GM18499 (cell line): ENCODE measurements around the gene PDZD2.

Experiments used
- ATAC-seq: cut with Tn5 transposase; IDR thresholded peaks from one replicate; pipeline ENCODE4 v1.9.1; 2021; ENCODE audit warnings: moderate number of reproducible peaks; ENCODE audit not compliant: insufficient read depth, unreplicated experiment

The PDZD2 gene

GRCh38 chr5:31807789-31808540 lies 169.0 kb downstream of the PDZD2 start:
- ATAC-seq: no peak

- no peak for ATAC-seq
Measured at GRCh38 chr5:31809050-31809870, 170.3 kb downstream of the PDZD2 start.

- no peak for ATAC-seq
Measured at GRCh38 chr5:31811210-31811609, 172.3 kb downstream of the PDZD2 start.

GRCh38 chr5:31815376-31815775 lies 176.4 kb downstream of the PDZD2 start:
- no peak for ATAC-seq

GRCh38 chr5:31819926-31820516 lies 181.1 kb downstream of the PDZD2 start:
- ATAC-seq: no peak

- ATAC-seq: no peak
Measured at GRCh38 chr5:31823472-31823871, 184.5 kb downstream of the PDZD2 start.

GRCh38 chr5:31824869-31825517 lies 186.1 kb downstream of the PDZD2 start:
- no peak for ATAC-seq

- no peak for ATAC-seq
Measured at GRCh38 chr5:31825518-31826068, 186.7 kb downstream of the PDZD2 start.

GRCh38 chr5:31827867-31828266 lies 188.9 kb downstream of the PDZD2 start:
- no peak for ATAC-seq

GRCh38 chr5:31832966-31833365 lies 194.0 kb downstream of the PDZD2 start:
- ATAC-seq: no peak

GRCh38 chr5:31833710-31834109 lies 194.8 kb downstream of the PDZD2 start:
- ATAC-seq: no peak

GRCh38 chr5:31844622-31845345 lies 205.9 kb downstream of the PDZD2 start:
- no peak for ATAC-seq

- ATAC-seq: no peak
Measured at GRCh38 chr5:31845361-31845760, 206.4 kb downstream of the PDZD2 start.

GRCh38 chr5:31846934-31847333 lies 208.0 kb downstream of the PDZD2 start:
- no peak for ATAC-seq

- no peak for ATAC-seq
Measured at GRCh38 chr5:31847354-31847753, 208.4 kb downstream of the PDZD2 start.

GRCh38 chr5:31850981-31851689 lies 212.2 kb downstream of the PDZD2 start:
- no peak for ATAC-seq

- no peak for ATAC-seq
Measured at GRCh38 chr5:31853398-31854135, 214.6 kb downstream of the PDZD2 start.
